LNCaP clone FGC (cell line): ENCODE data around the gene OR2T6.
"Not testable (repeated sequence)": the region's sequence is repeated elsewhere in the genome, so short reads cannot be mapped to it uniquely, and the experiment has no call there.

Experiments used
- DNase-seq: peaks from one replicate; pipeline ENCODE4 v3.0.0-alpha.2; 2011; ENCODE audit warnings: low read depth
- H3K4me3 ChIP-seq: 2 replicates; pipeline ENCODE4 v1.5.1; 2011; ENCODE audit warnings: mild to moderate bottlenecking, low read depth, low read length, control low read depth

Gene OR2T6

DNA sequence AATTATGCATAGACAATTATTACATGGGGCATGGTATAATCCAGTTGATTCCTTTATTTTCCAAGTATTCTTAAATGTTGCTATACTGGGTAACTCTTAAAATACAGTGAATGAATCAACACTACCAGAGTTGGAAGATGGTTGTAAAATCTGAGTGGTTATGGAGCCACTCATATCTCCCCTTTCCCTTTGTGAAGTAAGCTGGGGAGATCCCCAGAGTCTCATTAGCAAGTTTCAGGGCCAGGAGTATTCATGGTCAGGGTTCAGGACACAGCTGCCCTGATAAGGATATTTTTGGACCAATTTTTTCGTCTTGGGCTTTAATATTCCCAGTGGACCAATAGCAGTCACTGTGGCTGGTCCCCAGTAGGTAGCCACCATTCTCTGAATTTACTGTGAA is 63.1 kb downstream of the OR2T6 start:
- not testable (repeated sequence) for H3K4me3 ChIP-seq, DNase-seq

DNA sequence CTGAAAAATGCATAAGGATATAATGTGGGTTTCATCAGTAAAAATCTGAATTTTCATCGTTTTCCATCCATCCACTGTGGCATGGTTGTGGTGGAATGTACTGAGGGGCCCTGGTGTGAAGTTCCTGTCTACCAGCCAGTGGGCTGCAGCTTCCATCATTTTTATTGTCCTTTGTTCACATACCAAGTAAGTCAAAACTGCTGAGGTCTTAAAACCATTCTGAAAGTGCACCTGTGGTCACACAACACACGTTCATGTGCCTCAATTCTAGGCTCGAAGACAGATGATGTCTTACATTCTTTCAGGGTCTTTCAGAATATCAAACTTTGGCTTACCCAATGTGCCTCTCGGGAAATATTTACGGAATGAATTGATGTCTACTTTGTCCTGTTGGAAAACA is 63.7 kb downstream of the OR2T6 start:
- H3K4me3 ChIP-seq, DNase-seq: not testable (repeated sequence)
